ENCODE results near the gene IFNE. TPM values are rescaled to one million over a fixed set of nuclear protein-coding genes. Genes with fewer than 3 reads are reported as not detected.

Gene IFNE
- 1.6 to 2.0 TPM (median 1.7 TPM) in 3 replicates for total RNA-seq

DNA sequence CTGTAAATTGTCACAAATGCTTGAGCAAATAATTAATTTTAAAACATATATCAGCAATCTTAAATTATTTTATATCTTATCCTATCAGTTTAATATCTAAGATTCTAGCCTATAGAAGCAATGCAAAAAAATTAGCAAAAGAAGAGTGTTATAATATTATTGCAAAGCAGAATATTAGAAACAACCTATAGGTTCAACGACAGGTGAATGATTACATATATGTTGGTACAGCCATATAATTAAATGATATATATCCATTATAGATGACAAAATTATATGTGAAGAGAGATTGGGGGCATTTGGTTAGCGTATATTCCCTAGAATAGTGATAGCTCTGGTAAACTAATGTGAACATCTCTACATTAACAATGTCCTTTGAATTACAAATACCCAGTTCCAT, at the start of gene IFNE:
Gene IFNE (minus strand): TSS at position 101 of the 400 bp plus-strand sequence. CDS start 619 bp downstream, outside the sequence.
- H3K27ac Mint-ChIP-seq = no peak within 1 kb of the TSS
- no peak within 1 kb of the TSS for H3K4me3 Mint-ChIP-seq
- TF ChIP-seq, protein P1, sequence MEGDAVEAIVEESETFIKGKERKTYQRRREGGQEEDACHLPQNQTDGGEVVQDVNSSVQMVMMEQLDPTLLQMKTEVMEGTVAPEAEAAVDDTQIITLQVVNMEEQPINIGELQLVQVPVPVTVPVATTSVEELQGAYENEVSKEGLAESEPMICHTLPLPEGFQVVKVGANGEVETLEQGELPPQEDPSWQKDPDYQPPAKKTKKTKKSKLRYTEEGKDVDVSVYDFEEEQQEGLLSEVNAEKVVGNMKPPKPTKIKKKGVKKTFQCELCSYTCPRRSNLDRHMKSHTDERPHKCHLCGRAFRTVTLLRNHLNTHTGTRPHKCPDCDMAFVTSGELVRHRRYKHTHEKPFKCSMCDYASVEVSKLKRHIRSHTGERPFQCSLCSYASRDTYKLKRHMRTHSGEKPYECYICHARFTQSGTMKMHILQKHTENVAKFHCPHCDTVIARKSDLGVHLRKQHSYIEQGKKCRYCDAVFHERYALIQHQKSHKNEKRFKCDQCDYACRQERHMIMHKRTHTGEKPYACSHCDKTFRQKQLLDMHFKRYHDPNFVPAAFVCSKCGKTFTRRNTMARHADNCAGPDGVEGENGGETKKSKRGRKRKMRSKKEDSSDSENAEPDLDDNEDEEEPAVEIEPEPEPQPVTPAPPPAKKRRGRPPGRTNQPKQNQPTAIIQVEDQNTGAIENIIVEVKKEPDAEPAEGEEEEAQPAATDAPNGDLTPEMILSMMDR (IDR thresholded peaks at IDR 0.05; ENCODE audit: unreplicated experiment) = no peak
- no peaks in the 10 kb centered on the region for H3K4me1 Mint-ChIP-seq
- DNase-seq (ENCODE audit: low spot score in 2 of 2, unreplicated experiment in 2 of 2) = no peak
- peaks cover 24% of the 10 kb centered on the region for H3K9me3 Mint-ChIP-seq
- peaks cover 14% of the 10 kb centered on the region for H3K36me3 Mint-ChIP-seq
- H3K27me3 Mint-ChIP-seq (ENCODE audit: low read depth) = no peaks in the 10 kb centered on the region

- peaks cover 53% of the 10 kb centered on the region for H3K9me3 Mint-ChIP-seq
- no peak overlapping the region for H3K27ac Mint-ChIP-seq
- no peak for DNase-seq (ENCODE audit: low spot score in 2 of 2, unreplicated experiment in 2 of 2)
- H3K4me1 Mint-ChIP-seq = peaks cover 4% of the 10 kb centered on the region
- TF ChIP-seq, protein P1 (IDR thresholded peaks at IDR 0.05; ENCODE audit: unreplicated experiment) = no peak
- H3K4me3 Mint-ChIP-seq = no peak overlapping the region
- H3K27me3 Mint-ChIP-seq (ENCODE audit: low read depth) = no peaks in the 10 kb centered on the region
- H3K36me3 Mint-ChIP-seq = peaks cover 75% of the 10 kb centered on the region
Observed at GRCh38 chr9:21528123-21528808, 46.2 kb upstream of the IFNE start.

- no peak overlapping the region for H3K4me3 Mint-ChIP-seq
- H3K27ac Mint-ChIP-seq = no peak overlapping the region
- peaks cover 82% of the 10 kb centered on the region for H3K36me3 Mint-ChIP-seq
- peaks cover 60% of the 10 kb centered on the region for H3K9me3 Mint-ChIP-seq
- H3K27me3 Mint-ChIP-seq (ENCODE audit: low read depth) = no peaks in the 10 kb centered on the region
- TF ChIP-seq, protein P1 (IDR thresholded peaks at IDR 0.05; ENCODE audit: unreplicated experiment) = no peak
- no peak for DNase-seq (ENCODE audit: low spot score in 2 of 2, unreplicated experiment in 2 of 2)
- no peaks in the 10 kb centered on the region for H3K4me1 Mint-ChIP-seq
Observed at GRCh38 chr9:21527579-21527978, 45.5 kb upstream of the IFNE start.

- TF ChIP-seq, protein P1 (IDR thresholded peaks at IDR 0.05; ENCODE audit: unreplicated experiment) = no peak
- Mint-ChIP-seq H3K9me3 (peaks cover 73% of the 10 kb centered on the region), H3K27ac (no peak overlapping the region), H3K4me3 (no peak overlapping the region), H3K4me1 (no peaks in the 10 kb centered on the region), H3K27me3 (ENCODE audit: low read depth) (no peaks in the 10 kb centered on the region), H3K36me3 (peaks cover 78% of the 10 kb centered on the region)
- no peak for DNase-seq (ENCODE audit: low spot score in 2 of 2, unreplicated experiment in 2 of 2)
Observed at GRCh38 chr9:21525174-21525573, 43.1 kb upstream of the IFNE start.

DNA sequence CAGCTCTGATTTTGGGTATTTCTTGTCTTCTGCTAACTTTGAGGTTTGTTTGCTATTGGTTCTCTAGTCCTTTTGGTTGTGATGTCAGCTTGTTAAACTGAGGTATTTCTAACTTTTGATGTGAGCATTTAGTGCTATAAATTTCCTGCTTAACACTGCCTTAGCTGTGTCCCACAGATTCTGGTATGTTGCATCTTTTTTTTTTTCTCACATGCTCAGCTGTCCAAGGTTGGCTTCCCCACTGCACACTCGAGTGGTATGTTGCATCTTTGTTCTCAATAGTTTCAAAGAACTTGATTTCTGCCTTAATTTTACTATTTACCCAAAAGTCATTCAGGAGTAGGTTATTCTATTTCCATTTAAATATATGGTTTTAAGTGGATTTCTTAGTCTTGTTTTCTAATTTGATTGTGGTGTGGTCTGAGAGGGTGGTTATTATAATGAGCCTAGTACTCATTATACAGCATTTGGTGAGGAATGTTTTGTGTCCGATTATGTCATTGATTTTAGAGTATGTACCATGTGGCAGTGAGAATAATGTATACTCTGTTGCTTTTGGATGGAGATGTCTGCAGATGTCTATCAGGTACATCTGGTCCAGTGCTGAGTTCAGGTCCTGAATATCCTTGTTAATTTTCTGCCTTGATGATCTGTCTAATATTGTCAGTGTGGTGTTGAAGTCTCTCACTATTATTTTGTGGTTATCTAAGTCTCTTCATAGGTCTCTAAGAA, 42.2 kb upstream of the IFNE start:
- Mint-ChIP-seq H3K9me3 (peaks cover 69% of the 10 kb centered on the region), H3K36me3 (peaks cover 72% of the 10 kb centered on the region), H3K27ac (no peak overlapping the region), H3K4me3 (no peak overlapping the region), H3K4me1 (no peaks in the 10 kb centered on the region), H3K27me3 (ENCODE audit: low read depth) (no peaks in the 10 kb centered on the region)
- TF ChIP-seq, protein P1 (IDR thresholded peaks at IDR 0.05; ENCODE audit: unreplicated experiment) = no peak
- no peak for DNase-seq (ENCODE audit: low spot score in 2 of 2, unreplicated experiment in 2 of 2)

All from mesothelial cell of epicardium (in vitro differentiated cells).